K562 (cell line): ENCODE results near the gene GIPC3. TPM values are rescaled to one million over a fixed set of nuclear protein-coding genes. Genes with fewer than 3 reads are reported as not detected.

Experiments used
- ATAC-seq: fragments of 200-7000 bp; cut with Tn5 transposase; 3 replicates; pipeline ENCODE4 v1.9.1; 2020; ENCODE audit warnings: moderate library complexity
- BruUV-seq: library from RNA; stranded (reverse); fragments of 400-500 nt; replicated peaks from 2 replicates; lab custom pipeline; 2021; lab: Mats Ljungman, UMichigan
- CTCF ChIA-PET: fragments of 300-600 bp; formaldehyde crosslinking; extraction: SDS; loops from one replicate; lab custom pipeline; 2021; ENCODE audit warnings: low intra/inter-chr PET ratio; lab: Yijun Ruan, JAX
- POLR2A ChIA-PET: fragments of 300-600, 350-650 bp; sonication (Branson Sonifier 250); formaldehyde crosslinking; extraction: SDS; loops from one replicate; lab custom pipeline; 2021; ENCODE audit warnings: antibody characterized with exemption, inconsistent platforms; lab: Yijun Ruan, JAX
- DNase-seq, 4 experiments: peaks; one replicate each; pipeline versions ENCODE4 v3.0.0 to v3.0.0-alpha.2; 2011 to 2018; ENCODE audit warnings: low spot score in 3 of 4, mixed read lengths in 3 of 4; ENCODE audit errors: extremely low read depth in 1 of 4
- FAIRE-seq: peaks from 2 replicates; lab custom pipeline; 2011; peaks lifted over from hg19 to GRCh38; lab: Jason Lieb, UNC
- H2AFZ ChIP-seq: 2 replicates; pipeline ENCODE4 v1.6.0; 2011; ENCODE audit warnings: low read depth, low read length, control low read depth, inconsistent platforms
- H3K27ac ChIP-seq: fragments of 200-600 bp; 3 replicates; pipeline ENCODE4 v1.8.0; 2011; ENCODE audit warnings: low read depth, mild to moderate bottlenecking, control low read depth, inconsistent platforms, low read length, moderate library complexity, mixed read lengths; ENCODE audit errors: extremely low read depth
- H3K27me3 ChIP-seq, 2 experiments: fragments of 300-600 bp in 1 of 2; 2 replicates in 1 of 2; 3 replicates in 1 of 2; pipeline versions ENCODE4 v1.6.0 to v1.8.0; 2011; ENCODE audit warnings: inconsistent platforms in 2 of 2, low read length in 2 of 2, mild to moderate bottlenecking in 1 of 2, mixed read lengths in 1 of 2, moderate library complexity in 1 of 2; ENCODE audit not compliant: control insufficient read depth in 2 of 2, insufficient read depth in 2 of 2
- H3K36me3 ChIP-seq: fragments of 300-600 bp; 3 replicates; pipeline ENCODE4 v1.8.0; 2011; ENCODE audit warnings: mild to moderate bottlenecking, low read length, inconsistent platforms; ENCODE audit not compliant: control insufficient read depth, insufficient read depth
- H3K4me1 ChIP-seq, 2 experiments: fragments of 200-600 bp in 1 of 2; replicated peaks in 1 of 2; 2 replicates in 1 of 2; 3 replicates in 1 of 2; pipeline versions ENCODE4 v1.5.1 to v1.8.0; 2011; ENCODE audit warnings: inconsistent platforms in 2 of 2, low read length in 2 of 2, mild to moderate bottlenecking in 1 of 2, mixed read lengths in 1 of 2, moderate library complexity in 1 of 2; ENCODE audit not compliant: control insufficient read depth in 2 of 2, insufficient read depth in 2 of 2
- H3K4me2 ChIP-seq: 2 replicates; pipeline ENCODE4 v1.6.1; 2011; ENCODE audit warnings: low read length, control low read depth, inconsistent platforms, mixed read lengths; ENCODE audit not compliant: insufficient read depth
- H3K4me3 ChIP-seq: fragments of 200-600 bp; sonication (generic), shearing (Covaris generic); 2 replicates; pipeline ENCODE4 v1.5.1; 2016; ENCODE audit warnings: control low read depth, inconsistent platforms
- H3K79me2 ChIP-seq: fragments of 200-600 bp; 3 replicates; pipeline ENCODE4 v1.8.0; 2011; ENCODE audit warnings: low read length, inconsistent platforms; ENCODE audit not compliant: control insufficient read depth, insufficient read depth
- H3K9ac ChIP-seq, 2 experiments: 2 replicates each; pipeline versions ENCODE4 v1.6.0 to v1.6.1; 2011; ENCODE audit warnings: low read depth in 2 of 2, low read length in 2 of 2, control low read depth in 1 of 2, inconsistent platforms in 1 of 2, mild to moderate bottlenecking in 1 of 2, mixed read lengths in 1 of 2; ENCODE audit not compliant: insufficient read depth in 1 of 2
- H3K9me1 ChIP-seq: one replicate; pipeline ENCODE4 v1.6.0; 2011; ENCODE audit warnings: inconsistent platforms, mild to moderate bottlenecking, low read length, moderate library complexity; ENCODE audit not compliant: control insufficient read depth, insufficient read depth
- H3K9me3 ChIP-seq: replicated peaks from 2 replicates; pipeline ENCODE4 v1.5.1; 2011; ENCODE audit warnings: low read depth, low read length, inconsistent platforms; ENCODE audit not compliant: control insufficient read depth, insufficient read depth
- H4K20me1 ChIP-seq: replicated peaks from 2 replicates; pipeline ENCODE4 v1.6.1; 2011; ENCODE audit warnings: low read length, inconsistent platforms, mixed read lengths; ENCODE audit not compliant: control insufficient read depth, insufficient read depth
- COPS2 ChIP-seq: fragments of 450-650 bp; conservative IDR thresholded peaks from 2 replicates; pipeline ENCODE4 v1.6.1; 2016; ENCODE audit warnings: mild to moderate bottlenecking, moderate library complexity
- KLF10 ChIP-seq: fragments of 250-450 bp; sonication (Bioruptor Pico); IDR thresholded peaks from 2 replicates; pipeline ENCODE4 v1.6.1; 2021; ENCODE audit warnings: matching md5 sums
- POLR2G ChIP-seq: fragments of 200-400 bp; formaldehyde crosslinking; IDR thresholded peaks from 2 replicates; pipeline ENCODE4 v1.6.1; 2017; ENCODE audit warnings: low read depth, mild to moderate bottlenecking, antibody characterized with exemption, low read length, moderate library complexity
- RBFOX2 ChIP-seq: fragments of 200-400 bp; formaldehyde crosslinking; IDR thresholded peaks from 2 replicates; pipeline ENCODE4 v1.6.1; 2017; ENCODE audit warnings: low read depth, mild to moderate bottlenecking, low read length, moderate library complexity
- ZNF12 ChIP-seq: sonication (generic); formaldehyde crosslinking; IDR thresholded peaks from 2 replicates; pipeline ENCODE4 v1.4.0; 2020; ENCODE audit warnings: mild to moderate bottlenecking, missing genetic modification reagents
- WGBS: fragments of 100-300 bp; shearing (Covaris generic); methylation state at CpG from one replicate; pipeline ENCODE4 v1.1.6; 2016; ENCODE audit warnings: low coverage, mixed read lengths; ENCODE audit not compliant: insufficient coverage; ENCODE audit errors: missing lambda C conversion rate; 5-methylcytosine and 5-hydroxymethylcytosine counted together
- in situ Hi-C: fragments of 300-500 bp; cut with MboI; formaldehyde crosslinking; loops from 4 replicates; pipeline ENCODE4 v1.15.0; 2018; ENCODE audit warnings: inconsistent platforms, mixed read lengths
- intact Hi-C: fragments of 100-400 bp; cut with micrococcal nuclease; formaldehyde crosslinking; loops from 2 replicates; pipeline ENCODE4 v1.14.2; 2022
- polyA plus RNA-seq, 8 experiments: library from polyadenylated mRNA; depleted of rRNA in 4 of 8; stranded (reverse) in 5 of 8; unstranded in 3 of 8; fragments of >200 nt; fragmentation: Nextera tagmentation in 2 of 8; fragmentation: Illumina TruSeq in 1 of 8; extraction: Ambion mirVana in 2 of 8; extraction: Trizol in 1 of 8; gene quantifications; 2 replicates each; pipeline versions ENCODE4 v1.2.1 to v1.2.3, GENCODE V29; 2011 to 2014; ENCODE audit warnings: inconsistent platforms in 1 of 8, missing spikeins in 1 of 8
- total RNA-seq, 7 experiments: library from RNA; depleted of rRNA in 6 of 7; stranded (reverse); fragments of >200 nt in 6 of 7; fragmentation: Illumina TruSeq in 2 of 7; extraction: Trizol in 2 of 7; gene quantifications; 2 replicates each; pipeline versions ENCODE4 v1.2.1 to v1.2.3, GENCODE V29; 2011 to 2021; ENCODE audit warnings: low replicate concordance in 1 of 7
- TF ChIP-seq, protein P1 (sequence below), 3 experiments: IDR thresholded peaks in 2 of 3; conservative IDR thresholded peaks in 1 of 3; 2 replicates each; pipeline ENCODE4 v1.5.1; 2011 to 2012; ENCODE audit warnings: low read length in 3 of 3, mild to moderate bottlenecking in 3 of 3, control low read depth in 2 of 3, improper control_type of control experiment in 1 of 3, inconsistent platforms in 1 of 3, low read depth in 1 of 3, mixed read lengths in 1 of 3, moderate library complexity in 1 of 3; ENCODE audit not compliant: insufficient read depth in 2 of 3
- TF ChIP-seq, protein P2 (sequence below), 2 experiments: fragments of 250-450 bp in 1 of 2; fragments of 450-650 bp in 1 of 2; sonication (Bioruptor Pico) in 1 of 2; IDR thresholded peaks; 2 replicates each; pipeline versions ENCODE4 v1.6.1 to v1.8.0; 2016 to 2021; ENCODE audit warnings: mild to moderate bottlenecking in 2 of 2, moderate library complexity in 2 of 2, missing compliant biosample characterization in 1 of 2, missing genetic modification characterization in 1 of 2
- TF ChIP-seq, protein P3 (sequence below): fragments of 250-450 bp; sonication (Bioruptor Pico); IDR thresholded peaks from 2 replicates; pipeline ENCODE4 v1.5.0; 2021; ENCODE audit warnings: mild to moderate bottlenecking, borderline replicate concordance

Gene GIPC3
- total and polyA plus RNA-seq, 9 of the 15 experiments (the other 6 are each of a cell fraction or from before 2014, with no cell fraction given) = 0.03 to 3.6 (median 1.5) TPM; not detected in 1

DNA sequence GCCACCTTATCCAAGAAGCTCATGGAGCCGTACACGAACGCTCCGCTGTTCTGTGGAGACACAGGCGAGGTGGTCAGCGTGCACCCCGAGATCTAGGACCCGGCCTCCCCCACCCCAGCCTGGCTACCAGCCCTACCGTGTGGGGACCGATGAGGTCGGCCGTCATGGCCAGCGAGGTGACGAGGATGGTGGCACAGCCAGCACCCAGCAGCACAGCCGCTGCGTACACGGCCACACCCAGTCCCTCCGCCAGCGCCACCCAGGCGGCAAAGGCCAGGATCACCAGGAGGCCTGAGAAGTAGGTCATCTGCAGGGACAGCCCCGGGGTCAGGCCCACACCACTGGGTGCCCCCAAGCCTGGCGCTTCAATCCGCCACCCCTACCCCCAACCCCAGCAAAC lies 39.2 kb upstream of the GIPC3 start:
- no peaks in the 10 kb centered on the region for H3K79me2 ChIP-seq
- no peak for FAIRE-seq
- H3K4me2 ChIP-seq = no peak overlapping the region
- peaks cover 72% of the 10 kb centered on the region; the same call in 2 of the 3 replicates for H3K36me3 ChIP-seq
- POLR2A ChIA-PET = interaction anchor here (0.7 to 1.0 kb wide), 2 partner anchors 12 to 152 kb away, joined by 3 read pairs; no protein-coding TSS in a partner anchor
- H3K9me1 ChIP-seq = no peaks in the 10 kb centered on the region
- peaks cover 5% of the 10 kb centered on the region; the same call in 1 of the 2 replicates for H4K20me1 ChIP-seq
- no peak overlapping the region for H3K4me3 ChIP-seq
- no peak overlapping the region for H3K27ac ChIP-seq
- no peaks in the 10 kb centered on the region for H3K27me3 ChIP-seq
- intact Hi-C loops = loop anchor here (10.0 kb wide), 1 partner anchor 59 kb away; the partner anchor contains the start of gene TBXA2R
- peaks cover 0 to 54% of the 10 kb centered on the region in 2 experiments; a peak in 3 of 5 replicates for H3K4me1 ChIP-seq
- WGBS = 92% methylated on average over 20 of the region's 23 CpGs
- in situ Hi-C loops = no loop called here
- H2AFZ ChIP-seq = no peak overlapping the region
- no peaks in the 10 kb centered on the region for H3K9me3 ChIP-seq
- DNase-seq = no peak
- no TSS peak for BruUV-seq
- ATAC-seq = no peak
- no peak for TF ChIP-seq ZNF12 (CRISPR knock-in tag)
- peak; percentile 53; the same call in 1 of the 2 replicates for TF ChIP-seq POLR2G
- CTCF ChIA-PET = interaction anchor here (1.0 to 2.1 kb wide), 3 partner anchors 73 to 307 kb away, joined by 3 to 19 read pairs (median 3); no protein-coding TSS in a partner anchor
- H3K9ac ChIP-seq = no peak overlapping the region

DNA sequence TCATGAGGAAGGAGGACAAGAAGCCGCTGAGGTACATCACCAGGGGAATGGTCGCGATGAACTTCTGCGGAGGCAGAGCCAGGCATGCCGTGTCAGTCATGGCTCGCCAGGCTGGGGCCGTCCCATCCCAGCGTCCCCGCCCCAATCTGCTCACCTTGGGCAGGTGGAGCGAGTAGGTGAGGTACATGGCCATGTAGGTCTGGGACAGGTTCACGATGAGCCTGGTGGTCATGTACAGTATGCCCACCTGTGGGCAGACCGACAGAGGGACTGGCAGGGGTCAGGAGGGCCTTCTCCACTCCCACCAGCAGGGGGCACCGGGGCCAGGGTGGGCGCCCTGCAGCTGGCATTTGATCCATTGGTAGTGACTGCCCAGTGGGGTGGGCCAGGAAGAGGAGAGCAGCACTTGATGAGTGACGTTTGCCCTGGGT lies 38.0 kb upstream of the GIPC3 start:
- in situ Hi-C loops = no loop called here
- no peaks in the 10 kb centered on the region for H3K9me3 ChIP-seq
- H3K4me3 ChIP-seq = no peak overlapping the region
- H3K27ac ChIP-seq = no peak overlapping the region
- H3K36me3 ChIP-seq = peaks cover 73% of the 10 kb centered on the region; the same call in 2 of the 3 replicates
- ATAC-seq (no peak), FAIRE-seq (no peak), DNase-seq (peak in 1 of 4 experiments; percentile 54)
- ChIA-PET CTCF (no interaction called here), POLR2A (interaction anchor here (2.4 kb wide), 1 partner anchor 10 kb away, joined by 9 read pairs; the partner anchor contains the start of gene MFSD12)
- no peaks in the 10 kb centered on the region for H3K9me1 ChIP-seq
- H3K9ac ChIP-seq = no peak overlapping the region; a peak in 1 of 4 replicates
- H3K79me2 ChIP-seq = no peaks in the 10 kb centered on the region; the same call in 2 of the 3 replicates
- no peaks in the 10 kb centered on the region for H3K27me3 ChIP-seq
- H2AFZ ChIP-seq = no peak overlapping the region
- BruUV-seq = no TSS peak
- peaks cover 0 to 64% of the 10 kb centered on the region in 2 experiments; a peak in 3 of 5 replicates for H3K4me1 ChIP-seq
- H3K4me2 ChIP-seq = no peak overlapping the region
- H4K20me1 ChIP-seq = peaks cover 5% of the 10 kb centered on the region; the same call in 1 of the 2 replicates
- 87% methylated on average over 9 of the region's 15 CpGs for WGBS
- intact Hi-C loops = loop anchor here (10.0 kb wide), 1 partner anchor 57 kb away; the partner anchor contains the start of gene TBXA2R
- TF ChIP-seq, protein P1, sequence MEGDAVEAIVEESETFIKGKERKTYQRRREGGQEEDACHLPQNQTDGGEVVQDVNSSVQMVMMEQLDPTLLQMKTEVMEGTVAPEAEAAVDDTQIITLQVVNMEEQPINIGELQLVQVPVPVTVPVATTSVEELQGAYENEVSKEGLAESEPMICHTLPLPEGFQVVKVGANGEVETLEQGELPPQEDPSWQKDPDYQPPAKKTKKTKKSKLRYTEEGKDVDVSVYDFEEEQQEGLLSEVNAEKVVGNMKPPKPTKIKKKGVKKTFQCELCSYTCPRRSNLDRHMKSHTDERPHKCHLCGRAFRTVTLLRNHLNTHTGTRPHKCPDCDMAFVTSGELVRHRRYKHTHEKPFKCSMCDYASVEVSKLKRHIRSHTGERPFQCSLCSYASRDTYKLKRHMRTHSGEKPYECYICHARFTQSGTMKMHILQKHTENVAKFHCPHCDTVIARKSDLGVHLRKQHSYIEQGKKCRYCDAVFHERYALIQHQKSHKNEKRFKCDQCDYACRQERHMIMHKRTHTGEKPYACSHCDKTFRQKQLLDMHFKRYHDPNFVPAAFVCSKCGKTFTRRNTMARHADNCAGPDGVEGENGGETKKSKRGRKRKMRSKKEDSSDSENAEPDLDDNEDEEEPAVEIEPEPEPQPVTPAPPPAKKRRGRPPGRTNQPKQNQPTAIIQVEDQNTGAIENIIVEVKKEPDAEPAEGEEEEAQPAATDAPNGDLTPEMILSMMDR (IDR thresholded peaks at IDR 0.05 in 2 of 3, conservative IDR thresholded peaks at IDR 0.05 in 1 of 3; ENCODE audit: insufficient read depth in 2 of 3, low read depth in 1 of 3, low read length in 3 of 3) = peak; percentile 46 to 69 (median 56); a peak in 4 of 6 replicates
- no peak for TF ChIP-seq KLF10
- no peak for TF ChIP-seq COPS2
- TF ChIP-seq RBFOX2 = peak; percentile 45; the same call in 1 of the 2 replicates
- TF ChIP-seq, protein P2, sequence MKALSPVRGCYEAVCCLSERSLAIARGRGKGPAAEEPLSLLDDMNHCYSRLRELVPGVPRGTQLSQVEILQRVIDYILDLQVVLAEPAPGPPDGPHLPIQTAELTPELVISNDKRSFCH (CRISPR knock-in tag; IDR thresholded peaks at IDR 0.05) = no peak
- TF ChIP-seq, protein P2 (tag; IDR thresholded peaks at IDR 0.05) = no peak
- TF ChIP-seq, protein P3, sequence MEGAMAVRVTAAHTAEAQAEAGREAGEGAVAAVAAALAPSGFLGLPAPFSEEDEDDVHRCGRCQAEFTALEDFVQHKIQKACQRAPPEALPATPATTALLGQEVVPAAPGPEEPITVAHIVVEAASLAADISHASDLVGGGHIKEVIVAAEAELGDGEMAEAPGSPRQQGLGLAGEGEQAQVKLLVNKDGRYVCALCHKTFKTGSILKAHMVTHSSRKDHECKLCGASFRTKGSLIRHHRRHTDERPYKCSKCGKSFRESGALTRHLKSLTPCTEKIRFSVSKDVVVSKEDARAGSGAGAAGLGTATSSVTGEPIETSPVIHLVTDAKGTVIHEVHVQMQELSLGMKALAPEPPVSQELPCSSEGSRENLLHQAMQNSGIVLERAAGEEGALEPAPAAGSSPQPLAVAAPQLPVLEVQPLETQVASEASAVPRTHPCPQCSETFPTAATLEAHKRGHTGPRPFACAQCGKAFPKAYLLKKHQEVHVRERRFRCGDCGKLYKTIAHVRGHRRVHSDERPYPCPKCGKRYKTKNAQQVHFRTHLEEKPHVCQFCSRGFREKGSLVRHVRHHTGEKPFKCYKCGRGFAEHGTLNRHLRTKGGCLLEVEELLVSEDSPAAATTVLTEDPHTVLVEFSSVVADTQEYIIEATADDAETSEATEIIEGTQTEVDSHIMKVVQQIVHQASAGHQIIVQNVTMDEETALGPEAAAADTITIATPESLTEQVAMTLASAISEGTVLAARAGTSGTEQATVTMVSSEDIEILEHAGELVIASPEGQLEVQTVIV (CRISPR knock-in tag) = no peak
